Fibroblast of villous mesenchyme (primary cell): ENCODE results near the gene SH2D7. TPM values are rescaled to one million over a fixed set of nuclear protein-coding genes. Genes with fewer than 3 reads are reported as not detected.

Experiments
- DNase-seq: peaks from one replicate; pipeline ENCODE4 v3.0.0-alpha.2; 2010; ENCODE audit warnings: low read depth
- H3K4me3 ChIP-seq: 2 replicates; pipeline ENCODE4 v1.5.1; 2011; ENCODE audit warnings: low read depth, mild to moderate bottlenecking, low read length
- CTCF ChIP-seq: IDR thresholded peaks from 2 replicates; pipeline ENCODE4 v1.5.1; 2012; ENCODE audit warnings: low read depth, mild to moderate bottlenecking, low read length; ENCODE audit not compliant: insufficient read depth
- total RNA-seq: library from RNA; depleted of rRNA; stranded (reverse); fragments of >200 nt; gene quantifications from 2 replicates; pipeline ENCODE4 v1.2.3, GENCODE V29; 2012

The SH2D7 gene
- total RNA-seq, 1 donor = not detected

DNA sequence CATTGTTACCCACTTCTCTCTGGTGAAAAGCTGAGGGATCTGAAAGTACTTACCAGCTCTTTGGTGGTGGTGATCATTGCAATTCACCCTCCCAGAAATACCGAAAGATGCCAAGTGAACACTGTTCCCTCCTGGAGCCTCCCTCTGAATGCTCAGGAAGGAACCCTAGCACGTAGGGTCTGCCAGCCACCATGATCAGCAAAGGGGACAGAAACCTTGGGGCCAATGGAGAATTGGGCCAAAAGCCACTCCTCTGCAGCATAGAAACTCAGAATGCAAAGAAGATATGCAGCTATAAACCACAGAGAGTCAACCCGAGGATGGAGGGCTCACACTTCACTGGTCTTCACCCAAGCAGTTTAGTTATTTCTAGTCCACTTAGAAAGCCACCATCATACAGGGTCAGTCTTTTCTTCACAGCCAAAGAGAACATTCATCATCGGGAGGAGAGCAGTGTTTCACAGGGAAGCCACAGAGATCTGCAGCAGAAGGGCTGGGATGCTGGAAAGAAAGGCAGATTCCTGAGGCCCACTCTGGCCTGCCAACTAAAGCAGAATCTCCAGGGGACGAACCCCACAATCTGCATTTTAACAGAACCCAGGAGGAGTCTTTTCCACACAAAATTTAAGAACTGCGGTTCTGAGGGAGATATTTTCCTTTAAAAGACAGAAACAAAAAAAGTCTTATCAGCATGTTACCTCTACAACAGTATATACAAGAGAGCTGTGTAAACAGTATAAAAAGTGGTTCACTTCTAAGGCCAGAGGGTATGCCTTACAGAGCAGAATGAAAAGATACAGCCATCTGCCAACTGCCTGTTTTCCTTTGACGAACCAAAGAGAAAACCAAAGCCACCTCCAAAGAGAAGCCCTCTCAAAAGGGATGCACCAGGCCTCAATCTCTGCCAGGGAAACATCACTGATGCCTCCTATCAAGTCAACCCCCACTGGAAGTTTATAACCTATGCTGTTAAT is 26.1 kb upstream of the SH2D7 start:
- DNase-seq = no peak
- TF ChIP-seq CTCF = no peak
- H3K4me3 ChIP-seq = no peak overlapping the region

- H3K4me3 ChIP-seq = no peak overlapping the region
- no peak for TF ChIP-seq CTCF
- DNase-seq = peak; percentile 74
Observed at GRCh38 chr15:78067328-78068228, 24.8 kb upstream of the SH2D7 start.

DNA sequence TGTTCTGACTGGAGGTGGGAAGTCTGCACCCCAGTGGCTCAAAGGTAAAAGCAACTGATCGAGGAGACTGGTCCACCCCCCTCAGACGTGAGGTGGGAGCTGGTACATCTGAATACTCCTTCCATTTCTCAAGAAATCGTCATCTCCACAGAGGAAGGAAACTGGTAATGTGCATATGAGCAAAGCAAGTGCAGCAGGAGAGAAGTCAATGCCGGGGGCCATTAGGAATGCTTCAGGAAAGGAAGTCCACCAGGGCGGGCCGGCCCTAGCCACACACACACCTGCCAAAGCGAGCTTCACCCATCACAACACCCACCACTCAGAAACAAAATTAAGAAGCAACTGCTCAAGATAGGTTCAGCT is 23.3 kb upstream of the SH2D7 start:
- H3K4me3 ChIP-seq = no peak overlapping the region

GRCh38 chr15:78069462-78070029 is 22.8 kb upstream of the SH2D7 start:
- TF ChIP-seq CTCF = no peak
- DNase-seq = no peak
- no peak overlapping the region for H3K4me3 ChIP-seq

More for the DNA sequence above, 23.3 kb upstream of the SH2D7 start:
- no peak for TF ChIP-seq CTCF
- no peak for DNase-seq

DNA sequence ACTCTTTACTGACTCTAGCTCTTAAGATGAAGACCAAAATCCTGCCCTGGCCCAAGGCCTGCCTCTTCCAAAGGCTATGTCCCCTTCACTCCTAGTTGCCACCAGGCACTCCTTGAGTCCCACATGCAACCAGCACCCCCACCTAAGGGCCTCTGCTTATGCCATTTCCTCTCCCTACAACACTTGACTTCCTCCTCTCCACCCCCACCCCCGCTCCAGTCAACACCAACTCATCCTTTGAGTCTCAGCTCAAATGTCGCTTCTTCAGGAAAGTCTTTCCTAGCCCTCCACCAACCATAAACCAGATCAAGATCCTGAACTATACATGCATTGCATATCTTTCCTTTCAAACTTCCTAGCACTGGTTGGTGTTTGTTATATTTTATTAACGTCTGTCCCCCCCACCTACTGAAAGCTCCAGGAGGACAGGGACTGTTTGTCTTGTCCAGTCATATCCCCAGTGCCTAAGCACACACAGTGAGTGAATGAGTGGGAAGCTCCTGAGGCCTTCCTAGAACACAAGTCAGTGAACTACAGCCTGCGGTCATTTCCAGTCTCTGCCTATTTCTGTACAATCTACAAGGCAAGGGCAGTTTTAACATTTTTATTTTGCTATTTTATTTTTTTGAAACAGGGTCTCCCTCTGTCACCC is 22.2 kb upstream of the SH2D7 start:
- no peak for TF ChIP-seq CTCF
- H3K4me3 ChIP-seq = no peak overlapping the region
- DNase-seq = no peak

- no peak overlapping the region for H3K4me3 ChIP-seq
- no peak for DNase-seq
- no peak for TF ChIP-seq CTCF
Observed at GRCh38 chr15:78071383-78071782, 21.0 kb upstream of the SH2D7 start.
